Hematopoietic multipotent progenitor cell treated with erythropoietin and hydrocortisone succinate and interleukin-3 and kit ligand, for 4 days (in vitro differentiated cells): ENCODE measurements around the gene GPC2.
"Not testable (repeated sequence)": the region's sequence is repeated elsewhere in the genome, so short reads cannot be mapped to it uniquely, and the experiment has no call there.

ENCODE experiments used
- DNase-seq: peaks from one replicate; pipeline ENCODE4 v3.0.0-alpha.2; 2015

GPC2 gene

DNA sequence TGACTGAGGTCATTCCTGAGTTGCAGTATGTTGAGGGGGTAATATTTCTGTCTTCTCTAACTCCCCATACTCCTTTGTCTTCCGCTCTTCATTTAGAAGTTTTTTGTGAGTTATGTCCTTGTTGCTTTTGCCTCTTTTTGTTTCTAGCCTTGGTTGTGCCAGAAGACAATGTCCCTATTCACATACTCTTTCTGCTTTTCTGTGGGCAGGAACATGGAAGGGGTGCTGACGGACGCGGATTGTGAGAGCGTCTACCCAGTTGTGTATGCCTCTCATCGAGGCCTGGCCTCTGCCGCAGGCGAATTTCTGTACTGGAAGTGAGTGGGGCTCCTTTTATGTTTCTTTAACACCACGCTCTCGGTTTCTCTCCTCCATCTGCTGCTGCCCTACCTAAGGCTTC, 21.1 kb upstream of the GPC2 start:
- no peak for DNase-seq

- not testable (repeated sequence) for DNase-seq
Observed at GRCh38 chr7:100195901-100196322, 18.7 kb upstream of the GPC2 start.

- no peak for DNase-seq
Observed at GRCh38 chr7:100195222-100195621, 18.0 kb upstream of the GPC2 start.

DNA sequence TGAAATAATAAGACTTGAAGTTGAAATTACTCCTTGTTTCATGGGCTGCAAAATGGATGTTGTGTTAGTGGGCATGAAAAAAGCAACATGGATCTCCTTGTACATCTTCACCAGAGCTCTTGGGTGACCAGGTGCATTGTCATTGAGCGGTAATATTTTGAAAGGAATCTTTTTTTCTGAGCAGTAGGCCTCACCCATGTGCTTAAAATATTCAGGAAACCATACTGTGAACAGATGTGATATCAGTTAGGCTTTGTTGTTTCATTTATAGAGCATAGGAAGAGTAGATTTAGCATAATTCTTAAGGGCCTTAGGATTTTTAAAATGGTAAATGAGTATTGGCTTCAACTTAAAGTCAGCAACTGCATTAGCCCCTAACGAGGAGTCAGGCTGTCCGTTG, 15.8 kb upstream of the GPC2 start:
- DNase-seq, result no peak

DNA sequence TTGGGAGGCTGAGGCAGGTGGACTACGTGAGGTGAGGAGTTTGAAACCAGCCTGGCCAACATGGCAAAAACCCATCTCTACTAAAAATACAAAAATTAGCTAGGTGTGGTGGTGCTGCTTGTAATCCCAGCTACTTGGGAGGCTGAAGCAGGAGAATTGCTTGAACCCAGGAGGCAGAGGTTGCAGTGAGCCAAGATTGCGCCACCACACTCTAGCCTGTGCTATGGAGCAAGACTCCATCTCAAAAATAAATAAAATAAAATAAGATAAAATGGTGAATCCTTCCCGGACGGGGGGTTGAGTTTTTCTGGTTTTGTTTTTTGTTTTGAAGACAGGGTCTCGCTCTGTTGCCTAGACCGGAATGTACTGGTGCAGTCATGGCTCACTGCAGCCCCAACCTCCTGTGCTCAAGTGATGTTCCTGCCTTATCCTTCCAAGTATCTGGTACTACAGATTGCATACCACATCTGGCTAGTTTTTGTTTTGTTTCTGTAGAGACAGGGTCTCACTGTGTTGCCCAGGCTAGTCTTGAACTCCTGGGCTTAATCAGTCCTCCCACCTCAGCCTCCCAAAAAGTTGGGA, 15.2 kb upstream of the GPC2 start:
- DNase-seq, result not testable (repeated sequence)

- no peak for DNase-seq
Observed at GRCh38 chr7:100191775-100192174, 14.6 kb upstream of the GPC2 start.

GRCh38 chr7:100190048-100190711, 13.0 kb upstream of the GPC2 start:
- peak; percentile 79 for DNase-seq

DNA sequence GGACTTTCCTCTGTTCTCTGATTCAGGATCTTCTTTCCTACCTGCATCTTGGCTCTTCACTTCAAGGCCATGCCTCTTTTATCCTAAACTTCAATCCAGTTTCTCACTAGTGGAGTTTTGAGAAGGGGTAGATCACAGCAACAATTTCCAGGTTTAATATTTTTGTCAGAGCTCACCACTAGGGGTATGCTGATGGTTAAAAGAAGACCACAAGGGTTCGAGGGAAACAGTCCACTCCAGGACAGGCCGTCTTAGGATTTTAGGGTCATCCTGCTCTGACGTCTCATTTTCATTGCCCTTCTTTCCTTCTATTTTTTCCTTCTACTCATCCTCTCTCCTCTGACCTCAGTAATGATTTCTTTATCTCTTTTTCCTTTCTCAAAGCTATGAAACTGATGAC, 11.9 kb upstream of the GPC2 start:
- DNase-seq, result no peak

- DNase-seq, result no peak
Observed at GRCh38 chr7:100185726-100186125, 8.5 kb upstream of the GPC2 start.

DNA sequence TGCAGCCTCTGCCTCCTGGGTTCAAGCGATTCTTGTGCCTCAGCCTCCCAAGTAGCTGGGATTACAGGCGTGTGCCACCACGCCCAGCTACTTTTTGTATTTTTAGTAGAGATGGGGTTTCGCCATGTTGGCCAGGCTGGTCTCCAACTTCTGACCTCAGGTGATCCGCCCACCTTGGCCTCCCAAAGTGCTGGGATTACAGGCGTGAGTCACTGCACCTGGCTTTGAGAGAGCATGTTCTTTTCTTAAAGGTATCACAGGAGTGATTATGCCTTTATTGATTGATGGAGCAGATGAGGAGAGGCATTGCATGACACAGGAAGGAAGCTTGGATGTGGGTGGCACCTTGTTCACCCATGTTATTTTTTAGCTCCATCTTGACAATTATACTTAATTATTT, 5.9 kb upstream of the GPC2 start:
- DNase-seq, result not testable (repeated sequence)

GRCh38 chr7:100182616-100183015, 5.4 kb upstream of the GPC2 start:
- not testable (repeated sequence) for DNase-seq

- not testable (repeated sequence) for DNase-seq
Observed at GRCh38 chr7:100180084-100180483, 2.9 kb upstream of the GPC2 start.

- no peak for DNase-seq
Observed at GRCh38 chr7:100176096-100177044, 811 bp downstream of the GPC2 start.

DNA sequence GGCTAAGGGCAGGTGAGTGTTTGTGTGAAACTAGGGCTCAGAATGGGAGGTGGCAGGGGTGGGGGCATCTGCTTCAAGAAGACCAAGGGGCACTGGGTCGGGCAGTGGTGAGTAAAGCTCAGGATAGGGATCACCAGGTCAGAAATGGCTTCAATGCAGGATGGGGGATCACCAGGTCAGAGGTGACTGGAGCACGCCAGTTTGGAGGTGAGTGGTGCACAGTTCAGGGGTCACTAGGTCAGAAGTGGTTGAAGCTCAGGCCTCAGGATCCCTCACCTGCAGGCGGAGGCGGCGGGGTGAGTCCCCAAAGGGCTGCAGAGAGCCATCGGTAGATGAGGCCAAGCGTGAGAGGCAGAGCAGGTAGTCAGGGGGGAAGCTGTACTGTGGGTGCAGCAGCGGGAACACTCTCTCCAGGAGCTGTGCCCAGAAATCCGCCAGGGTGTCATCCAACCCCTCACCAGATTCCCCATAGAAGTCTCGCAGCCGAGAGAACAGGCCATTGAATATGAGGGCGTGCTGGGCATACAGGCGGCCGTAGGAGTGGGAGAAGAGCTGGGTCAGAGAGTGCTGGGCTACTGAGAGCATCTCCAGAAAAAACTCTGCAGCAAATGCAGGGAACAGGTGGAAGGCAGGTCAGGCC, 1.8 kb downstream of the GPC2 start:
- DNase-seq, result no peak

GRCh38 chr7:100174582-100174981, 2.6 kb downstream of the GPC2 start:
- DNase-seq, result no peak

GRCh38 chr7:100173806-100174495, 3.2 kb downstream of the GPC2 start:
- no peak for DNase-seq

DNA sequence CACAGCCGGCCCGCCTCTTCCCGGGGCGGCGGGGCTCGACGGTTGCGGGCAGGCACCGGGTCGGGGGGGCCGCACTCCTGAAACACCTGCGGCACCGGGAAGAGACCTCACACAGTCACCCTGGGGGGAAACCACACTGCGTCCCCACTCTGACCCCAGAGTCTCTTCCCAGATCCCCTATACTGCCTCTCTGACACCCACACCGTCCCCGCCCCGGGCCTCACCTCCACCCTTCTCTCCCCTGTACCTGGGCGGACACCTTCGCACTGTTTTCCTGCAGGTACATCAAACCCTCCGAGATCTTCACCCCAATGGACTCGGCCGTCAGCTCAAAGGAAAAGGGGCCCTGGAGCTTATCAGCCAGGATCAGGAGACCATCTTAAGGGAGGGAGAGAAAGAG, 5.3 kb downstream of the GPC2 start:
- DNase-seq, result no peak

- DNase-seq, result no peak
Observed at GRCh38 chr7:100171087-100171681, 6.0 kb downstream of the GPC2 start.

DNA sequence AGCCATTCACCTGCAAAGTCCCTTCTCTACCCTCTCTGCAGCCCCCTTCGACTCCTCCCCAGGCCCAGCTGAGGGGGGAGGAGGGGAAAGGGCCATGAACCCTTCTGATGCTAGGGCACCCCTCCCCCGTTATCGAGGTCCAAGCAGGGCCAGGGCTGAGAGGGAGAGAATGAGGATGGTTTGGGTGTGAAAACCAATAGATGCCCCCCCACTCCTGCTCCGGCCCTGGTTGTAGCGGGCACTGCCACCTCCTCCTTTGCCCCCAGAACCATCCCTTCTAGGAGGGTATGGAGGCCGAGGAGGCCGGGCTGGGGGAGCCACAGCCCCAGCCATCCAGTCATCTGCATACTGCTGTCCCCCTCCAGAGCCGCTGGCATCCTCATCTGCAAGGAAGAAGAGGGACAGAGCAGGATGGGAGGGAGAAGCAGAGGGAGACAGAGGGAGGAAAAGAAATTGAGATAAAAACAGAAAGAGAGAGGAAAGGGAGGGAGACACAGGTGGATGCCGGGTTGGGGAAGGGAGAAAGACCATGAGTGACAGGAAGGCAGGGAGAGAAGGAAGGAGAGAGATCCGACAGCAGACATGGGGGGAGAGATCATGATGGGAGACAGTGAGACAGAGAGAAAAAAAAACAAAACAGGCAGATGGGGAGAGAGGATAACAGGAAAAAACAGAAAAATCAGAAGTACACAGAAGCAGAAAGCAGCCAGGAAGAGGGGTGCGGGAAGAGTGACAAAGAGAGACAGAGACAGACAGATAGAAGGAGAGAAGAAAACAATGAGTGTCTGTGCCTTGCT, 6.9 kb downstream of the GPC2 start:
- no peak for DNase-seq

GRCh38 chr7:100169147-100169850, 7.9 kb downstream of the GPC2 start:
- DNase-seq, result no peak

DNA sequence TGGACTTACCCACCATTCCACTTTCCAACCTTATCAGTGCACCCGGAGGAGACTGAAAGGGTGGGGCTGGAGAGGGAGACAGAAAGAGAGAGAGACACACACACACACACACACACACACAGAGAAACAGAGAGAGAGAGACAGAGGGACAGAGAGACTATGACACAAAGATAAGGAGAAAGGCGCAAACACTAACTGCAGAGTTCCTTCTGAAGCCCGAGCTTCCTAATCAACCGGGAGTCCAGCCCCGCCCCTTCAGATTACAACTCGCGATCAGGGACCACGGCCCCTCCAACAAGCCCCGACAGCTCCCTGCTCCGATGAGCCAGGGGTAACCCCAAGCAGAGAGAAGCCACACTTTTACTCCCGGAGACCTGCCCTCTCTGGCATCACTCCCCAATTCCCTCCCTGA, 9.3 kb downstream of the GPC2 start:
- DNase-seq, result peak; percentile 74
